Astrocyte (in vitro differentiated cells and primary cell): ENCODE data around the gene ADAMTS13. TPM values are rescaled to one million over a fixed set of nuclear protein-coding genes. Genes with fewer than 3 reads are reported as not detected.

Experiments
- total RNA-seq: library from RNA; stranded (reverse); gene quantifications from 2 replicates; pipeline ENCODE4 v1.2.1, GENCODE V29; 2021

The ADAMTS13 gene
- total RNA-seq, 1 donor from 2014 or later = 5.6 TPM

Other genes with a start within 250 kb of the ADAMTS13 start
- gene OBP2B, start 213.1 kb upstream of the ADAMTS13 start, total RNA-seq = not detected in 2 replicates
- gene ABO, start 147.2 kb upstream of the ADAMTS13 start, total RNA-seq = 0.10 TPM in 1 of 2 replicates, not detected in the other
- 22.2 and 25.1 TPM in 2 replicates for gene SURF6, start 86.2 kb upstream of the ADAMTS13 start, total RNA-seq
- gene MED22, start 74.2 kb upstream of the ADAMTS13 start, total RNA-seq = 25.2 and 28.8 TPM in 2 replicates
- 1,213 and 1,364 TPM in 2 replicates for gene RPL7A, start 74.1 kb upstream of the ADAMTS13 start, total RNA-seq
- 35.7 and 35.9 TPM in 2 replicates for gene SURF1, start 65.9 kb upstream of the ADAMTS13 start, total RNA-seq
- gene SURF2, start 65.8 kb upstream of the ADAMTS13 start, total RNA-seq = 18.8 and 20.0 TPM in 2 replicates
- 338 and 374 TPM in 2 replicates for gene SURF4, start 46.3 kb upstream of the ADAMTS13 start, total RNA-seq
- 0.58 and 0.82 TPM in 2 replicates for gene STKLD1, start 46.0 kb upstream of the ADAMTS13 start, total RNA-seq
- 19.7 and 22.5 TPM in 2 replicates for gene REXO4, start 4.4 kb upstream of the ADAMTS13 start, total RNA-seq
- gene CACFD1, start 37.6 kb downstream of the ADAMTS13 start, total RNA-seq = 13.1 and 14.2 TPM in 2 replicates
- gene SLC2A6, start 56.7 kb downstream of the ADAMTS13 start, total RNA-seq = 21.1 and 24.3 TPM in 2 replicates
- not detected in 2 replicates for gene MYMK, start 102.6 kb downstream of the ADAMTS13 start, total RNA-seq
- gene ADAMTSL2, start 112.3 kb downstream of the ADAMTS13 start, total RNA-seq = 0.52 and 0.58 TPM in 2 replicates
- gene FAM163B, start 187.0 kb downstream of the ADAMTS13 start, total RNA-seq = not detected in 2 replicates
- not detected in 2 replicates for gene DBH, start 214.0 kb downstream of the ADAMTS13 start, total RNA-seq